Esophagus squamous epithelium (tissue), 5 donors: ENCODE data around the gene CFAP97. TPM values are rescaled to one million over a fixed set of nuclear protein-coding genes. Genes with fewer than 3 reads are reported as not detected.

ENCODE experiments used
- DNase-seq: peaks from one replicate; lab custom pipeline; 2025; lab: John Stamatoyannopoulos, UW
- H3K27ac ChIP-seq, 4 donors: fragments of 200-600 bp; sonication (generic); one replicate each; pipeline ENCODE4 v1.5.1; 2016 to 2019; ENCODE audit warnings: mild to moderate bottlenecking in 1 of 4
- H3K27me3 ChIP-seq, 4 donors: fragments of 200-600 bp; sonication (generic); 1 replicate in 3 of 4; 2 replicates in 1 of 4; pipeline versions ENCODE4 v1.5.1 to v1.6.0; 2017 to 2021; ENCODE audit warnings: antibody characterized with exemption in 1 of 4
- H3K36me3 ChIP-seq, 3 donors: fragments of 200-600 bp; sonication (generic); one replicate each; pipeline ENCODE4 v1.5.1; 2016 to 2019
- H3K4me1 ChIP-seq, 3 donors: fragments of 200-600 bp; sonication (generic); one replicate each; pipeline ENCODE4 v1.5.1; 2017 to 2019
- H3K4me3 ChIP-seq, 4 donors: fragments of 200-600 bp; sonication (generic); 1 replicate in 3 of 4; 2 replicates in 1 of 4; pipeline ENCODE4 v1.5.1; 2016 to 2019; ENCODE audit warnings: mild to moderate bottlenecking in 2 of 4, moderate library complexity in 1 of 4
- H3K9me3 ChIP-seq, 3 donors: fragments of 200-600 bp; sonication (generic); one replicate each; pipeline ENCODE4 v1.5.1; 2016 to 2019
- POLR2A ChIP-seq, 4 donors: fragments of 450-650 bp; IDR thresholded peaks; one replicate each; pipeline ENCODE4 v1.6.1; 2017; ENCODE audit warnings: antibody characterized with exemption in 4 of 4, mild to moderate bottlenecking in 4 of 4, moderate library complexity in 3 of 4
- WGBS, 2 donors: methylation state at CpG; one replicate each; pipeline ENCODE4 v1.1.5; 2018; 5-methylcytosine and 5-hydroxymethylcytosine counted together
- intact Hi-C: fragments of 100-400 bp; cut with DNase I; formaldehyde crosslinking; loops from one replicate; pipeline ENCODE4 v1.15.0; 2022
- total RNA-seq, 4 donors: library from RNA; depleted of rRNA; stranded (reverse); fragments of >200 nt; gene quantifications; one replicate each; pipeline ENCODE4 v1.1.0, GENCODE V29; 2016
- TF ChIP-seq, protein P1 (sequence below), 6 experiments: fragments of 450-650 bp in 4 of 6; fragments of 200-600 bp in 2 of 6; sonication (generic) in 2 of 6; IDR thresholded peaks; one replicate each; pipeline ENCODE4 v1.5.1; 2016 to 2019; ENCODE audit warnings: antibody characterized with exemption in 6 of 6, mild to moderate bottlenecking in 4 of 6, moderate library complexity in 4 of 6
- donor health status: DM: yes; HTN: yes; CAD: no.

Gene CFAP97
- total RNA-seq, 4 donors from 2014 or later: 14.6 to 34.0 (median 20.0) TPM

GRCh38 chr4:185238215-185238681 lies 34.4 kb upstream of the CFAP97 start:
- TF ChIP-seq POLR2A (IDR thresholded peaks at IDR 0.05): no peak
- TF ChIP-seq, protein P1, sequence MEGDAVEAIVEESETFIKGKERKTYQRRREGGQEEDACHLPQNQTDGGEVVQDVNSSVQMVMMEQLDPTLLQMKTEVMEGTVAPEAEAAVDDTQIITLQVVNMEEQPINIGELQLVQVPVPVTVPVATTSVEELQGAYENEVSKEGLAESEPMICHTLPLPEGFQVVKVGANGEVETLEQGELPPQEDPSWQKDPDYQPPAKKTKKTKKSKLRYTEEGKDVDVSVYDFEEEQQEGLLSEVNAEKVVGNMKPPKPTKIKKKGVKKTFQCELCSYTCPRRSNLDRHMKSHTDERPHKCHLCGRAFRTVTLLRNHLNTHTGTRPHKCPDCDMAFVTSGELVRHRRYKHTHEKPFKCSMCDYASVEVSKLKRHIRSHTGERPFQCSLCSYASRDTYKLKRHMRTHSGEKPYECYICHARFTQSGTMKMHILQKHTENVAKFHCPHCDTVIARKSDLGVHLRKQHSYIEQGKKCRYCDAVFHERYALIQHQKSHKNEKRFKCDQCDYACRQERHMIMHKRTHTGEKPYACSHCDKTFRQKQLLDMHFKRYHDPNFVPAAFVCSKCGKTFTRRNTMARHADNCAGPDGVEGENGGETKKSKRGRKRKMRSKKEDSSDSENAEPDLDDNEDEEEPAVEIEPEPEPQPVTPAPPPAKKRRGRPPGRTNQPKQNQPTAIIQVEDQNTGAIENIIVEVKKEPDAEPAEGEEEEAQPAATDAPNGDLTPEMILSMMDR (IDR thresholded peaks at IDR 0.05): no peak
- no peak overlapping the region for H3K27ac ChIP-seq
- no peaks in the 10 kb centered on the region for H3K27me3 ChIP-seq
- H3K4me1 ChIP-seq: peaks cover 0 to 12% (median 0%) of the 10 kb centered on the region in 3 donors
- no peak for DNase-seq
- H3K4me3 ChIP-seq: no peak overlapping the region
- peaks cover 0 to 3% (median 0%) of the 10 kb centered on the region in 3 donors for H3K9me3 ChIP-seq
- 80 to 94% methylated on average over 5 of the region's 5 CpGs for WGBS, 2 donors
- H3K36me3 ChIP-seq: no peaks in the 10 kb centered on the region
- intact Hi-C loops: no loop called here

DNA sequence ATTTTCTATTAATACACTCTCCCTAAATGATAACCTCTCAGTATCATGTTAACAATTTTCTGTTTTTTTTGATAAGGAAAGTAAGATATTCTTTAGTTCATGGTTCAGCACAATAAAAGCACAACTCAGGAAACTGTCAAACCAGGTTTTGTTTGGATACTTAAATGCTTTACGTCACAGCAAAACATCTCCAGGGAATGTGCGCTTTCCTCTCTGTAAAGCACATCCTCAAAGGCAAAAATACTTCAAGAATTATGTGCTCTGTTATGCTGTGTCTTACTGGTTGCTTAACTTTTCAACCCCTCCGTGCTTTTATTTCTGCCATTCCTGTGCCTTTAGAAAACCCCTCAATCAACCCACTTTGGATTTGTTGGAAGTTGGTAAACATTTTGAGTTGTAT lies 33.4 kb upstream of the CFAP97 start:
- DNase-seq: no peak
- H3K9me3 ChIP-seq: peaks cover 0 to 3% (median 0%) of the 10 kb centered on the region in 3 donors
- no peaks in the 10 kb centered on the region for H3K27me3 ChIP-seq
- TF ChIP-seq POLR2A (IDR thresholded peaks at IDR 0.05): no peak
- TF ChIP-seq, protein P1 (IDR thresholded peaks at IDR 0.05): no peak
- H3K27ac ChIP-seq: no peak overlapping the region
- 75 to 76% methylated on average over 3 of the region's 3 CpGs for WGBS, 2 donors
- no peaks in the 10 kb centered on the region for H3K36me3 ChIP-seq
- intact Hi-C loops: no loop called here
- no peak overlapping the region for H3K4me3 ChIP-seq
- peaks cover 0 to 12% (median 0%) of the 10 kb centered on the region in 3 donors for H3K4me1 ChIP-seq

DNA sequence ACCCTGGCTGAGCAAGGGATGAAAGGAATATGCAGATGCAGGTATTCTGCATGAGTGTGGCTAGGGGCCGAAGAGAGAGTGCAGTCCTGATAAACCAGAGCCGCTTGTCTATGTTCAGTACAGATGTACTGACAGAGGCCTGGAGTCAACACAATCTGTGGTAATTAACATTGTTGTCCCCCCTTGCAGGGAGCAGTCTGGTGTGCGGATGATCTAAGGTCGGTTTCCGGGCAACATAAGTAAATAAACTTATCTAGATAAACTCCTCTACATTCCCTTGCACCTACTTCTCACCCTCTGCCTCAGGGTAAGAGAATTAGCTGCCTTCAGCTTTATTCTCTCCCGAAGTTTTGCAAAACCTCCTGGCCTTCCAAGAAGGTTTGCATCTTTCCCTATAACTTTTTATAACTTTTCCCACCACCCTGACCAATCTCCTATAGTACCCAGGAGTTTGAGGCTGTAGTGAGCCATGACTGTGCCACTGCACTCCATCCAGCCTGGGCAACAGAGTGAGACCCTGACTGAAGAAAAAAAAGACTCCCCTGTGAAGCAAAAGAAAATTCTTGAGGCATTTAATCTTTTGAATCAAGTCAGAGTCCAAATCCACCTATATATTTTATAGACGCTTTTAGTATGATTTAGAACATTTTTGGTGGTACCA lies 32.2 kb upstream of the CFAP97 start:
- Histone ChIP-seq H3K27me3 (no peaks in the 10 kb centered on the region), H3K27ac (no peak overlapping the region), H3K36me3 (no peaks in the 10 kb centered on the region), H3K4me3 (no peak overlapping the region), H3K9me3 (peaks cover 0 to 3% (median 0%) of the 10 kb centered on the region in 3 donors), H3K4me1 (peaks cover 0 to 13% (median 0%) of the 10 kb centered on the region in 3 donors)
- 63 to 68% methylated on average over 7 of the region's 7 CpGs for WGBS, 2 donors
- intact Hi-C loops: no loop called here
- no peak for DNase-seq
- TF ChIP-seq, protein P1 (IDR thresholded peaks at IDR 0.05): no peak
- TF ChIP-seq POLR2A (IDR thresholded peaks at IDR 0.05): no peak

- Histone ChIP-seq H3K27me3 (no peaks in the 10 kb centered on the region), H3K27ac (no peak overlapping the region), H3K4me3 (no peak overlapping the region), H3K9me3 (peaks cover 0 to 3% (median 0%) of the 10 kb centered on the region in 3 donors), H3K36me3 (no peaks in the 10 kb centered on the region), H3K4me1 (peaks cover 0 to 13% (median 0%) of the 10 kb centered on the region in 3 donors)
- intact Hi-C loops: no loop called here
- no peak for DNase-seq
- WGBS, 2 donors: 83 to 85% methylated on average over 7 of the region's 7 CpGs
- TF ChIP-seq POLR2A (IDR thresholded peaks at IDR 0.05): no peak
- TF ChIP-seq, protein P1 (IDR thresholded peaks at IDR 0.05): no peak
Observed at GRCh38 chr4:185235119-185235842, 31.5 kb upstream of the CFAP97 start.

DNA sequence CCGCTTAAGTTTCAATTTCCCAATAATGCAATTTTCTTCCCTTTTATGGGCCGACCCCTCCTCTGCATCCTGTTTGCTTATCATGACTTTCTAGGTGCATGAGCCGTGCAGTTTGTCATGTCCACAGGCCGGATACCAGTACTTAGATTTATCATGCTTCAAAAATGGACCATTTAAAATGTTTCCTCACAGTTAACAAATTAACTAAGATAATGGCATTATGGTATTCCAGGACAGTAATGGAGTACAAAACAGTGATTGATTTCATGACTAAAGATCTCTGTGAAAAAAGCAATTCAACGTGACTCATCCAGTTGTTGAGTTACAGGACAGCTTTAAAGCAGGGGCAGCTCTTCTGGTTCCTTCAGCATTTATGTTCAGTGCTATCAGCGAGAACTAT lies 28.6 kb upstream of the CFAP97 start:
- intact Hi-C loops: no loop called here
- no peaks in the 10 kb centered on the region for H3K9me3 ChIP-seq
- H3K36me3 ChIP-seq: no peaks in the 10 kb centered on the region
- DNase-seq: no peak
- H3K4me1 ChIP-seq: peaks cover 0 to 19% (median 0%) of the 10 kb centered on the region in 3 donors
- no peak for TF ChIP-seq POLR2A (IDR thresholded peaks at IDR 0.05)
- TF ChIP-seq, protein P1 (IDR thresholded peaks at IDR 0.05): no peak
- WGBS, 2 donors: 74 to 76% methylated on average over 6 of the region's 6 CpGs
- no peak overlapping the region for H3K4me3 ChIP-seq
- H3K27me3 ChIP-seq: no peaks in the 10 kb centered on the region
- no peak overlapping the region for H3K27ac ChIP-seq
